GM12892 (cell line): ENCODE data around the gene PLSCR1.
"Not testable (repeated sequence)": the region's sequence is repeated elsewhere in the genome, so short reads cannot be mapped to it uniquely, and the experiment has no call there.

Source experiments
- POLR2A ChIP-seq: IDR thresholded peaks from 2 replicates; pipeline ENCODE4 v1.6.1; 2011; ENCODE audit warnings: low read depth, low read length, control low read depth
- TAF1 ChIP-seq: IDR thresholded peaks from 2 replicates; pipeline ENCODE4 v1.6.1; 2011; ENCODE audit warnings: low read depth, mild to moderate bottlenecking, control low read depth, low read length, borderline replicate concordance

DNA sequence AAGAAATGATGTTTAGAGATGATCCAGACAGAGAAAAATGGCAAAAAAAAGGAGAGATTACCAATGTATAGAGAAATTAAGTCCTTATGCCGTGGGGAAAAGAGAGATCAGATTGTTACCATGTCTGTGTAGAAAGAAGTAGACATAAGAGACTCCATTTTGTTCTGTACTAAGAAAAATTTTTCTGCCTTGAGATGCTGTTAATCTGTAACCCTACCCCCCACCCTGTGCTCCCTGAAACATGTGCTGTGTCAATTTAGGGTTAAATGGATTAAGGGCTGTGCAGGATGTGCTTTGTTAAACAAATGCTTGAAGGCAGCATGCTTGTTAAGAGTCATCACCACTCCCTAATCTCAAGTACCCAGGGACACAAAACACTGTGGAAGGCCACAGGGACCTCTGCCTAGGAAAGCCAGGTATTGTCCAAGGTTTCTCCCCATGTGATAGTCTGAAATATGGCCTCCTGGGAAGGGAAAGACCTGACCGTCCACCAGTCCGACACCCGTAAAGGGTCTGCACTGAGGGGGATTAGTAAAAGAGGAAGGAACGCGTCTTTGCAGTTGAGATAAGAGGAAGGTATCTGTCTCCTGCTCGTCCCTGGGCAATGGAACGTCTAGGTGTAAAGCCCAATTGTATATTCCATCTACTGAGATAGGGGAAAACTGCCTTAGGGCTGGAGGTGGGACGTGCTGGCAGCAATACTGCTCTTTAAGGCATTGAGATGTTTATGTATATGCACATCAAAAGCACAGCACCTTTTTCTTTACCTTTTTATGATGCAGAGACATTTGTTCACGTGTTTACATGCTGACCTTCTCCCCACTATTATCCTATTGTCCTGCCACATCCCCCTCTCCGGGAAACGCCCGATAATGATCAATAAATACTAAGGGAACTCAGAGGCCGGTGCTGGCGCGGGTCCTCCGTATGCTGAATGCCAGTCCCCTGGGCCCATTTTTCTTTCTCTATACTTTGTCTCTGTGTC is 21.9 kb downstream of the PLSCR1 start:
- TF ChIP-seq TAF1, POLR2A: not testable (repeated sequence)
